ENCODE data around the gene WAPL.

DNA sequence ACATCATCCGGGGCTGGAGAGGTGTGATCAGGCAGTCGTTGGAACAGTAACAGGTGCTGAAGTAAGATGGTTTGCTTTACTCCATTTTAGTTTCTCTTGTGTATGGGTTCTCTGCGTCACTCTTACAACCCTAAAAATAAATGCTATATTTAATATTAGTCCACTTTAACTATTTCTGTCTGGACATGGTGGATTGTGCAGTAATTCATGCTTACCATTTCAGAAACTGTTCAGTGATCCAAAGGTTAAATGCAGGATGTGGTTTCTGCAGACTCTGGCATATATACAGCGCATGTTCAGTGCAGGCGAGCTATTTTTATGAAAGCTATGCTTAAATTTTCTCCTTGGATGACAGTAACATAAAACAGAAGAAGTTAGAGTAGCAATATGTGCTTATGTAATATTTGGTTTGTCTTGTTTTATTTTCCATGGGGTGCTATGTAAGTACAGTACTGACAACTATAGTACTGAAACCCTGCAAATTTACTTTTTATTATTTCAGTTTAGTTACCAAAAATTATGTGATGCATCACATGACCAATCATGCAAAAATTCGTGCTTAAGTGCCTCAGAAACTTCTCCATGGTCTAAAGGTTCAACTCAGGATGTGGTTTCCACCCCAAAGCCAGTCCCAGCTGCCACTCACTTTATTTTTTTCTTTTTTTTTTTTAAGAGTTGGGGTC is 108.4 kb downstream of the WAPL start:
- TF ChIP-seq, protein P1, sequence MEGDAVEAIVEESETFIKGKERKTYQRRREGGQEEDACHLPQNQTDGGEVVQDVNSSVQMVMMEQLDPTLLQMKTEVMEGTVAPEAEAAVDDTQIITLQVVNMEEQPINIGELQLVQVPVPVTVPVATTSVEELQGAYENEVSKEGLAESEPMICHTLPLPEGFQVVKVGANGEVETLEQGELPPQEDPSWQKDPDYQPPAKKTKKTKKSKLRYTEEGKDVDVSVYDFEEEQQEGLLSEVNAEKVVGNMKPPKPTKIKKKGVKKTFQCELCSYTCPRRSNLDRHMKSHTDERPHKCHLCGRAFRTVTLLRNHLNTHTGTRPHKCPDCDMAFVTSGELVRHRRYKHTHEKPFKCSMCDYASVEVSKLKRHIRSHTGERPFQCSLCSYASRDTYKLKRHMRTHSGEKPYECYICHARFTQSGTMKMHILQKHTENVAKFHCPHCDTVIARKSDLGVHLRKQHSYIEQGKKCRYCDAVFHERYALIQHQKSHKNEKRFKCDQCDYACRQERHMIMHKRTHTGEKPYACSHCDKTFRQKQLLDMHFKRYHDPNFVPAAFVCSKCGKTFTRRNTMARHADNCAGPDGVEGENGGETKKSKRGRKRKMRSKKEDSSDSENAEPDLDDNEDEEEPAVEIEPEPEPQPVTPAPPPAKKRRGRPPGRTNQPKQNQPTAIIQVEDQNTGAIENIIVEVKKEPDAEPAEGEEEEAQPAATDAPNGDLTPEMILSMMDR (IDR thresholded peaks at IDR 0.05), result no peak
- TF ChIP-seq POLR2A (IDR thresholded peaks at IDR 0.05), result no peak

All from adrenal gland (tissue), 5 donors.